ENCODE results near the gene CDKL1.

DNA sequence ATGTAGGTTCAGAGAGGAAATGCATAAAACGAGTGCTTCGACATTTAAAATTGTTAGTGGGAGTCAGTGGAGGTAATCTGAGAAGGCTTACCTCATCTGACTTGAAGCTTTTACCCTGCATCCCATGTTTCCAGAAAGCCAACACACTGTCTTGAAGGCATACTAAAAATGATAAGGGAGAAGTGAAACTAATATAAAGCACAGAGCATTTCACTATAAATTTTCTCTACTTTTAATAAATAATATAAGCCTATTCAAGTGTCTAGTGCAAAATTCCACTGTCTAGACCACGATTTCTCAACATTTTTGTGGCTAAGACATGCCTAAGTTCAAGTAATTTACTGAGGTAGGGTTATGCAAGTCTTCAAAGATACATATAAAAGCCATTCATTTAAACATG is 29.1 kb upstream of the CDKL1 start:
- TF ChIP-seq CTCF (IDR thresholded peaks at IDR 0.05) (no peak), POLR2AphosphoS5 (IDR thresholded peaks at IDR 0.05) (no peak), EP300 (IDR thresholded peaks at IDR 0.05; ENCODE audit: low read depth) (no peak), POLR2A (IDR thresholded peaks at IDR 0.05) (no peak)
